ENCODE data around the gene UQCRC1. TPM values are rescaled to one million over a fixed set of nuclear protein-coding genes. Genes with fewer than 3 reads are reported as not detected.

The UQCRC1 gene
- total and polyA plus RNA-seq, 2 donors (not counting 1 experiment from before 2014, with no cell fraction given), result 99.9 to 132 TPM

GRCh38 chr3:48596676-48597407 lies 12.6 kb downstream of the UQCRC1 start:
- WGBS (ENCODE audit: insufficient coverage), result 84% methylated on average over 8 of the region's 8 CpGs
- H3K4me1 ChIP-seq (ENCODE audit: control insufficient read depth in 2 of 2, insufficient read depth in 2 of 2, low read length in 2 of 2), result peaks cover 4 to 9% of the 10 kb centered on the region in 2 donors
- DNase-seq, result no peak
- Mint-ChIP-seq H3K4me3 (no peak overlapping the region), H3K27me3 (peaks cover 14% of the 10 kb centered on the region), H3K4me1 (peaks cover 9% of the 10 kb centered on the region), H3K9me3 (ENCODE audit: insufficient read depth) (no peaks in the 10 kb centered on the region), H3K27ac (no peak overlapping the region)
- ATAC-seq (ENCODE audit: low read depth), result no peak
- intact Hi-C loops (cut with micrococcal nuclease), result no loop called here
- no peak overlapping the region for H3K27ac ChIP-seq (ENCODE audit: low read length in 2 of 2)
- TF ChIP-seq CTCF (IDR thresholded peaks at IDR 0.05) (no peak), EZH2 (IDR thresholded peaks at IDR 0.05; ENCODE audit: borderline replicate concordance, insufficient read depth, low read depth, low read length, poor library complexity, severe bottlenecking) (no peak)
- no peak overlapping the region for H3K9ac ChIP-seq (ENCODE audit: low read length)
- CTCF ChIA-PET, result no interaction called here
- H2AFZ ChIP-seq (ENCODE audit: insufficient read depth, low read depth, low read length, poor library complexity, severe bottlenecking), result no peak overlapping the region
- no peak overlapping the region for H3K4me3 ChIP-seq (ENCODE audit: control extremely low read depth in 1 of 5, extremely low read depth in 1 of 5, insufficient read depth in 1 of 5, low read depth in 2 of 5, low read length in 4 of 5)
- POLR2A ChIA-PET, result no interaction called here
- H4K20me1 ChIP-seq (ENCODE audit: control insufficient read depth, insufficient read depth, low read length, poor library complexity, severe bottlenecking), result no peaks in the 10 kb centered on the region
- H3K9me3 ChIP-seq (ENCODE audit: control extremely low read depth in 1 of 3, control insufficient read depth in 2 of 3, insufficient read depth in 1 of 3, low read length in 2 of 3), result no peaks in the 10 kb centered on the region
- H3K4me2 ChIP-seq (replicated peaks; ENCODE audit: low read depth, low read length, poor library complexity, severe bottlenecking), result no peak overlapping the region
- peaks cover 0 to 42% of the 10 kb centered on the region in 2 experiments for H3K36me3 ChIP-seq (replicated peaks in 1 of 2; ENCODE audit: control extremely low read depth in 1 of 2, control insufficient read depth in 1 of 2, extremely low read depth in 1 of 2, insufficient read depth in 2 of 2, low read length in 1 of 2)
- H3K27me3 ChIP-seq (replicated peaks in 1 of 4; ENCODE audit: control extremely low read depth in 1 of 4, control insufficient read depth in 3 of 4, insufficient read depth in 4 of 4, low read length in 3 of 4), result peaks cover 0 to 33% (median 6%) of the 10 kb centered on the region in 4 experiments
- no peaks in the 10 kb centered on the region for H3K79me2 ChIP-seq (ENCODE audit: control insufficient read depth, insufficient read depth, low read length)

GRCh38 chr3:48596157-48596556 lies 13.3 kb downstream of the UQCRC1 start:
- Histone ChIP-seq H3K4me1 (ENCODE audit: control insufficient read depth in 2 of 2, insufficient read depth in 2 of 2, low read length in 2 of 2) (peaks cover 4 to 9% of the 10 kb centered on the region in 2 donors), H3K9ac (ENCODE audit: low read length) (no peak overlapping the region), H3K4me2 (replicated peaks; ENCODE audit: low read depth, low read length, poor library complexity, severe bottlenecking) (no peak overlapping the region), H2AFZ (ENCODE audit: insufficient read depth, low read depth, low read length, poor library complexity, severe bottlenecking) (no peak overlapping the region), H3K4me3 (ENCODE audit: control extremely low read depth in 1 of 5, extremely low read depth in 1 of 5, insufficient read depth in 1 of 5, low read depth in 2 of 5, low read length in 4 of 5) (no peak overlapping the region), H3K9me3 (ENCODE audit: control extremely low read depth in 1 of 3, control insufficient read depth in 2 of 3, insufficient read depth in 1 of 3, low read length in 2 of 3) (no peaks in the 10 kb centered on the region), H3K79me2 (ENCODE audit: control insufficient read depth, insufficient read depth, low read length) (no peaks in the 10 kb centered on the region), H3K27ac (ENCODE audit: low read length in 2 of 2) (no peak overlapping the region), H3K36me3 (replicated peaks in 1 of 2; ENCODE audit: control extremely low read depth in 1 of 2, control insufficient read depth in 1 of 2, extremely low read depth in 1 of 2, insufficient read depth in 2 of 2, low read length in 1 of 2) (peaks cover 0 to 35% of the 10 kb centered on the region in 2 experiments), H3K27me3 (replicated peaks in 1 of 4; ENCODE audit: control extremely low read depth in 1 of 4, control insufficient read depth in 3 of 4, insufficient read depth in 4 of 4, low read length in 3 of 4) (peaks cover 0 to 33% (median 6%) of the 10 kb centered on the region in 4 experiments), H4K20me1 (ENCODE audit: control insufficient read depth, insufficient read depth, low read length, poor library complexity, severe bottlenecking) (no peaks in the 10 kb centered on the region)
- DNase-seq, result peak; percentile 28
- ChIA-PET CTCF (no interaction called here), POLR2A (no interaction called here)
- Mint-ChIP-seq H3K4me1 (peaks cover 9% of the 10 kb centered on the region), H3K27me3 (peaks cover 15% of the 10 kb centered on the region), H3K9me3 (ENCODE audit: insufficient read depth) (no peaks in the 10 kb centered on the region), H3K27ac (no peak overlapping the region), H3K4me3 (no peak overlapping the region)
- no peak for ATAC-seq (ENCODE audit: low read depth)
- TF ChIP-seq CTCF (IDR thresholded peaks at IDR 0.05) (no peak), EZH2 (IDR thresholded peaks at IDR 0.05; ENCODE audit: borderline replicate concordance, insufficient read depth, low read depth, low read length, poor library complexity, severe bottlenecking) (no peak)
- intact Hi-C loops (cut with micrococcal nuclease), result no loop called here
- 73% methylated on average over 2 of the region's 5 CpGs for WGBS (ENCODE audit: insufficient coverage)
